ENCODE measurements around the gene FRYL.
"Not testable (repeated sequence)": the region's sequence is repeated elsewhere in the genome, so short reads cannot be mapped to it uniquely, and the experiment has no call there.

DNA sequence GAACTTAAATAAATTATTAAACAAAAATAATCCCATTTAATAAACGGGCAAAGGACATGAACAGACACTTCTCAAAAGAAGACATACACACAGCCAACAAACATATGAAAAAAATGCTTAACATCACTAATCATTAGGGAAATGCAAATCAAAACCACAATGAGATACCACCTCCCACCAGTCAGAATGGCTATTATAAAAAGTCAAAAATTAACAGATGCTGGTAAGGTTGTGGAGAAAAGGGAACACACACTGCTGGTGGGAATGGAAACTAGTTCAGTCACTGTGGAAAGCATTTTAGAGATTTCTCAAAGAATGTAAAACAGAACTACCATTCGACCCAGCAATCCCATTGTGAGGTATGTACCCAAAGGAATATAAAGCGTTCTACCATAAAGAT is 328.4 kb downstream of the FRYL start:
- TF ChIP-seq, protein P1, sequence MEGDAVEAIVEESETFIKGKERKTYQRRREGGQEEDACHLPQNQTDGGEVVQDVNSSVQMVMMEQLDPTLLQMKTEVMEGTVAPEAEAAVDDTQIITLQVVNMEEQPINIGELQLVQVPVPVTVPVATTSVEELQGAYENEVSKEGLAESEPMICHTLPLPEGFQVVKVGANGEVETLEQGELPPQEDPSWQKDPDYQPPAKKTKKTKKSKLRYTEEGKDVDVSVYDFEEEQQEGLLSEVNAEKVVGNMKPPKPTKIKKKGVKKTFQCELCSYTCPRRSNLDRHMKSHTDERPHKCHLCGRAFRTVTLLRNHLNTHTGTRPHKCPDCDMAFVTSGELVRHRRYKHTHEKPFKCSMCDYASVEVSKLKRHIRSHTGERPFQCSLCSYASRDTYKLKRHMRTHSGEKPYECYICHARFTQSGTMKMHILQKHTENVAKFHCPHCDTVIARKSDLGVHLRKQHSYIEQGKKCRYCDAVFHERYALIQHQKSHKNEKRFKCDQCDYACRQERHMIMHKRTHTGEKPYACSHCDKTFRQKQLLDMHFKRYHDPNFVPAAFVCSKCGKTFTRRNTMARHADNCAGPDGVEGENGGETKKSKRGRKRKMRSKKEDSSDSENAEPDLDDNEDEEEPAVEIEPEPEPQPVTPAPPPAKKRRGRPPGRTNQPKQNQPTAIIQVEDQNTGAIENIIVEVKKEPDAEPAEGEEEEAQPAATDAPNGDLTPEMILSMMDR (IDR thresholded peaks at IDR 0.05), result not testable (repeated sequence)
- TF ChIP-seq POLR2A (IDR thresholded peaks at IDR 0.05), result not testable (repeated sequence)

All from right lobe of liver (tissue), 4 donors.